ENCODE data around the gene KIAA2012. TPM values are rescaled to one million over a fixed set of nuclear protein-coding genes. Genes with fewer than 3 reads are reported as not detected.

The KIAA2012 gene
- total RNA-seq, 1 donor from 2014 or later, result not detected

DNA sequence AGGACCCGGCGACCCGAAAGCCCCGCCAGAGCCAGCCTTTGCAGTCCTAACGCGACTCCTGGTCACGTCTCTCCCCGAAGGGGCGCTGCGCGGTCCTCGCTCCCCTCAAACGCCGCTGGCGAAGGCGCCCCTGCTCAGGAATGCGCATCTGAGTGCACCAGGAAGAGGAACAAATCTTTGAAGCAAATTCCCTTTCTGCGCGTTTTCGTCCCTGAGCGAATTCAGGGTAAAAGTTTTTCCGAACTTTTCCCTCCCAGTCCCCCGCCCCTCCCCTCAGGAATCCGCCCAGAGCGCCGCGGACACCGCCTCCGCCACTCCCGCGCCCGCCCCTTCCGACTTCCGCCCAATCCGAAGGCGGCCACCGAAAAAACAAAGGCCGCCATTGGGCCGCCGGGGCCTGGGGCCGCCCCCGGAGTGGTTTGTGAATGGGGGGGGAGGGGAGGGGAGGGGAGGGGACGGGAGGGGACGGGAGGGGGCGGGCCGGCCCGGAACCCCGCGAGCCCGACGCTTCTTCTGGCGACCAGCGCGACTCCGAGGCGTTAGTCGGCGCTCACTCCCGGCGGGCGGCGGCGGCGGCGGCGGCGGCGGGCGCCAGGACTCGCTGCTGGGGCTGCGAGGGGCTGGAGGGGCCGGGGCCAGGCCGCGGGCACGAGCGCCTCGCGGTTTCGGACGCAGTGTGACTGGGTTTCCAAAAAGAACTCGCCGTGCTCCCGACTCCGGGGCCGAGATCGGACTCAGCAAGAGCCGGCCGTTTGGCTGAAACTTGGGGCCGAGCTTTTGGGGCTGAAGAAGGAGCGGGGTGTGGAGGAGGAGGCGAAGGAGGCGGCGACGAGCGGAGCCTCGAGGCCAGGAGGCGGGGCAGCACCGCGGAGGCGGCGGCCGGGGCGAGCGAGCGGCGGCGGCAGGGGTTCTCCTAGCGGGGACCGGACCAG, 39.5 kb upstream of the KIAA2012 start, which contains the start of gene FZD7:
Gene FZD7 (plus strand): TSS at position 539 of the 932 bp plus-strand sequence. CDS start 793 bp downstream, outside the sequence.
- peak within 1 kb of the TSS; percentile 87 for H2AFZ ChIP-seq (ENCODE audit: low read depth, low read length)
- H3K79me2 ChIP-seq (ENCODE audit: insufficient read depth, low read length), result peaks cover 45% of the 10 kb centered on the region
- Mint-ChIP-seq H3K4me3 (ENCODE audit: unreplicated experiment) (peak within 1 kb of the TSS; percentile 97), H3K36me3 (ENCODE audit: low read depth, unreplicated experiment) (no peaks in the 10 kb centered on the region), H3K4me1 (ENCODE audit: low read depth, unreplicated experiment) (peaks cover 9% of the 10 kb centered on the region), H3K27ac (ENCODE audit: unreplicated experiment) (peak within 1 kb of the TSS; percentile 98), H3K9me3 (ENCODE audit: unreplicated experiment) (no peaks in the 10 kb centered on the region), H3K27me3 (ENCODE audit: low read depth, unreplicated experiment) (no peaks in the 10 kb centered on the region)
- H3K27ac ChIP-seq (ENCODE audit: low read depth, low read length), result peak within 1 kb of the TSS; percentile 95
- peak within 1 kb of the TSS; percentile 94 for H3K9ac ChIP-seq (ENCODE audit: low read length)
- H3K9me3 ChIP-seq (ENCODE audit: insufficient read depth, low read depth, low read length), result no peaks in the 10 kb centered on the region
- peaks cover 22% of the 10 kb centered on the region for H3K4me1 ChIP-seq (ENCODE audit: insufficient read depth, low read length)
- TF ChIP-seq CTCF (IDR thresholded peaks at IDR 0.05; ENCODE audit: insufficient read depth, low read depth, low read length), result no peak
- TF ChIP-seq EZH2 (IDR thresholded peaks at IDR 0.05; ENCODE audit: insufficient read depth, low read length), result no peak
- no peaks in the 10 kb centered on the region for H3K36me3 ChIP-seq (ENCODE audit: insufficient read depth, low read length)
- peak within 1 kb of the TSS; percentile 83 for H3K4me3 ChIP-seq (ENCODE audit: insufficient read depth, low read depth, low read length)
- peak; percentile 83 for DNase-seq (ENCODE audit: low read depth)
- FAIRE-seq, result no peak
- peak within 1 kb of the TSS; percentile 100 for H3K4me2 ChIP-seq (ENCODE audit: low read length)
- peaks cover 34% of the 10 kb centered on the region for H4K20me1 ChIP-seq (ENCODE audit: insufficient read depth, low read length)
- no peaks in the 10 kb centered on the region for H3K27me3 ChIP-seq (ENCODE audit: insufficient read depth, low read length)

DNA sequence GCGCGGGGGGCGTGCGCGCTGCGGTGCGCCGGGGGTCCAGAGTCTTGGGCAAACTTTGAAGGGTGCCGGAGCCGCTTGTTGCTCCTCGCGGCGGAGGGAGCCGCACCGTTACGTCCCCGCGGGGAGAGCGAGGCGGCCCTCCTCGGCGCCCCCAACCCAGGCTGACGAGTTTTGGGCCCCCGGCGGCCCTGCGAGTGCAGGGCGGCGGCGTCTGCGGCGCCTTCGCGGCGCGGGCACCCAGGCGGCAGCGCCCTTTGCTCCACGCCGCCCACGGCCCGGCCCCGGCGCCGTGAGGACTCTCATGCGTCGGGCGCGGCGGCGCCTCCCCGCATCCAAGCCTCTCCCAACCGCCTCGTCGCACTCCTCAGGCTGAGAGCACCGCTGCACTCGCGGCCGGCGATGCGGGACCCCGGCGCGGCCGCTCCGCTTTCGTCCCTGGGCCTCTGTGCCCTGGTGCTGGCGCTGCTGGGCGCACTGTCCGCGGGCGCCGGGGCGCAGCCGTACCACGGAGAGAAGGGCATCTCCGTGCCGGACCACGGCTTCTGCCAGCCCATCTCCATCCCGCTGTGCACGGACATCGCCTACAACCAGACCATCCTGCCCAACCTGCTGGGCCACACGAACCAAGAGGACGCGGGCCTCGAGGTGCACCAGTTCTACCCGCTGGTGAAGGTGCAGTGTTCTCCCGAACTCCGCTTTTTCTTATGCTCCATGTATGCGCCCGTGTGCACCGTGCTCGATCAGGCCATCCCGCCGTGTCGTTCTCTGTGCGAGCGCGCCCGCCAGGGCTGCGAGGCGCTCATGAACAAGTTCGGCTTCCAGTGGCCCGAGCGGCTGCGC, 38.6 kb upstream of the KIAA2012 start:
- Histone ChIP-seq H3K27me3 (ENCODE audit: insufficient read depth, low read length) (no peaks in the 10 kb centered on the region), H2AFZ (ENCODE audit: low read depth, low read length) (no peak overlapping the region), H3K4me2 (ENCODE audit: low read length) (peak overlapping the region; percentile 86), H3K36me3 (ENCODE audit: insufficient read depth, low read length) (no peaks in the 10 kb centered on the region), H3K9me3 (ENCODE audit: insufficient read depth, low read depth, low read length) (no peaks in the 10 kb centered on the region), H3K9ac (ENCODE audit: low read length) (peak overlapping the region; percentile 80), H4K20me1 (ENCODE audit: insufficient read depth, low read length) (peaks cover 42% of the 10 kb centered on the region), H3K79me2 (ENCODE audit: insufficient read depth, low read length) (peaks cover 54% of the 10 kb centered on the region), H3K4me3 (ENCODE audit: insufficient read depth, low read depth, low read length) (peak overlapping the region; percentile 77), H3K27ac (ENCODE audit: low read depth, low read length) (peak overlapping the region; percentile 92), H3K4me1 (ENCODE audit: insufficient read depth, low read length) (peaks cover 31% of the 10 kb centered on the region)
- DNase-seq (ENCODE audit: low read depth) (peak; percentile 31), FAIRE-seq (no peak)
- no peak overlapping the region for H3K4me3 Mint-ChIP-seq (ENCODE audit: unreplicated experiment)
- peaks cover 17% of the 10 kb centered on the region for H3K4me1 Mint-ChIP-seq (ENCODE audit: low read depth, unreplicated experiment)
- peak overlapping the region; percentile 8 for H3K27ac Mint-ChIP-seq (ENCODE audit: unreplicated experiment)
- no peaks in the 10 kb centered on the region for H3K27me3 Mint-ChIP-seq (ENCODE audit: low read depth, unreplicated experiment)
- H3K9me3 Mint-ChIP-seq (ENCODE audit: unreplicated experiment), result no peaks in the 10 kb centered on the region
- TF ChIP-seq EZH2 (IDR thresholded peaks at IDR 0.05; ENCODE audit: insufficient read depth, low read length) (no peak), CTCF (IDR thresholded peaks at IDR 0.05; ENCODE audit: insufficient read depth, low read depth, low read length) (no peak)
- H3K36me3 Mint-ChIP-seq (ENCODE audit: low read depth, unreplicated experiment), result no peaks in the 10 kb centered on the region
